Neural cell (in vitro differentiated cells): ENCODE data around the gene SLIT3. TPM values are rescaled to one million over a fixed set of nuclear protein-coding genes. Genes with fewer than 3 reads are reported as not detected.

Experiments
- H2AFZ ChIP-seq: fragments of 200-600, 300-800 bp; sonication (generic), shearing (Covaris generic); 2 replicates; pipeline ENCODE4 v1.6.0; 2014; ENCODE audit warnings: low read depth, mild to moderate bottlenecking, antibody characterized with exemption, low read length, moderate library complexity
- H3F3A ChIP-seq: fragments of 200-600 bp; shearing (Covaris generic); 2 replicates; pipeline ENCODE4 v1.6.1; 2016; ENCODE audit warnings: mild to moderate bottlenecking, moderate library complexity, mixed read lengths, antibody characterized with exemption, low read length; ENCODE audit not compliant: insufficient read depth, poor library complexity, severe bottlenecking
- H3K27ac ChIP-seq: fragments of 200-600, 300-800 bp; sonication (generic), shearing (Covaris generic); 2 replicates; pipeline ENCODE4 v1.5.1; 2014; ENCODE audit warnings: mild to moderate bottlenecking, low read length, moderate library complexity
- H3K27me3 ChIP-seq: fragments of 300-800, 200-600 bp; sonication (generic), shearing (Covaris generic); 2 replicates; pipeline ENCODE4 v1.6.0; 2014; ENCODE audit warnings: mild to moderate bottlenecking, low read depth, low read length, moderate library complexity; ENCODE audit not compliant: insufficient read depth
- H3K36me3 ChIP-seq: fragments of 300-800, 200-600 bp; sonication (generic), shearing (Covaris generic); 2 replicates; pipeline ENCODE4 v1.5.1; 2014; ENCODE audit warnings: mild to moderate bottlenecking, antibody characterized with exemption, low read length, moderate library complexity; ENCODE audit not compliant: insufficient read depth
- H3K4me2 ChIP-seq: fragments of 300-800, 200-600 bp; sonication (generic), shearing (Covaris generic); 2 replicates; pipeline ENCODE4 v1.6.0; 2014; ENCODE audit warnings: mild to moderate bottlenecking, low read length
- H3K4me3 ChIP-seq: fragments of 300-800, 200-600 bp; sonication (generic), shearing (Covaris generic); 2 replicates; pipeline ENCODE4 v1.5.1; 2014; ENCODE audit warnings: mild to moderate bottlenecking, low read length, moderate library complexity
- H3K79me2 ChIP-seq: fragments of 200-600 bp; shearing (Covaris generic); replicated peaks from 2 replicates; pipeline ENCODE4 v1.6.0; 2014; ENCODE audit warnings: mild to moderate bottlenecking, low read length, moderate library complexity; ENCODE audit not compliant: insufficient read depth
- H3K9ac ChIP-seq: fragments of 300-800, 200-600 bp; sonication (generic), shearing (Covaris generic); 2 replicates; pipeline ENCODE4 v1.6.1; 2016; ENCODE audit warnings: mild to moderate bottlenecking, low read length, mixed read lengths
- H3K9me2 ChIP-seq: fragments of 200-600 bp; shearing (Covaris generic); 2 replicates; pipeline ENCODE4 v1.6.1; 2016; ENCODE audit warnings: mild to moderate bottlenecking, low read length, mixed read lengths; ENCODE audit not compliant: insufficient read depth
- H3K9me3 ChIP-seq: fragments of 200-600, 300-800 bp; sonication (generic), shearing (Covaris generic); 2 replicates; pipeline ENCODE4 v1.6.1; 2016; ENCODE audit warnings: mild to moderate bottlenecking, mixed run types, low read length, moderate library complexity, mixed read lengths
- H4K20me1 ChIP-seq: fragments of 200-600 bp; shearing (Covaris generic); 2 replicates; pipeline ENCODE4 v1.6.1; 2016; ENCODE audit warnings: mild to moderate bottlenecking, mixed run types; ENCODE audit not compliant: insufficient read depth
- CTCF ChIP-seq: fragments of 450-650 bp; IDR thresholded peaks from 2 replicates; pipeline ENCODE4 v1.5.1; 2014; ENCODE audit warnings: antibody characterized with exemption, mild to moderate bottlenecking, moderate library complexity; ENCODE audit not compliant: poor library complexity, severe bottlenecking
- EP300 ChIP-seq: fragments of 450-650 bp; conservative IDR thresholded peaks from 2 replicates; pipeline ENCODE4 v1.6.1; 2014; ENCODE audit warnings: antibody characterized with exemption, mild to moderate bottlenecking, moderate library complexity; ENCODE audit not compliant: poor library complexity, severe bottlenecking
- EZH2 ChIP-seq: fragments of 200-600, 300-800 bp; shearing (Covaris generic), sonication (generic); IDR thresholded peaks from 2 replicates; pipeline ENCODE4 v1.6.1; 2014; ENCODE audit warnings: antibody characterized with exemption, low read length, borderline replicate concordance, mild to moderate bottlenecking; ENCODE audit not compliant: insufficient read depth, poor library complexity, severe bottlenecking
- MXI1 ChIP-seq: fragments of 450-650 bp; conservative IDR thresholded peaks from 2 replicates; pipeline ENCODE4 v1.6.1; 2014; ENCODE audit warnings: antibody characterized with exemption, mild to moderate bottlenecking; ENCODE audit not compliant: poor library complexity, severe bottlenecking
- POLR2AphosphoS5 ChIP-seq: IDR thresholded peaks from 2 replicates; pipeline ENCODE4 v1.6.1; 2012
- RAD21 ChIP-seq: fragments of 450-650 bp; conservative IDR thresholded peaks from 2 replicates; pipeline ENCODE4 v1.6.1; 2014; ENCODE audit warnings: antibody characterized with exemption, mild to moderate bottlenecking, moderate library complexity
- REST ChIP-seq: IDR thresholded peaks from 2 replicates; pipeline ENCODE4 v1.6.1; 2012; ENCODE audit warnings: borderline replicate concordance
- SMC3 ChIP-seq: fragments of 450-650 bp; conservative IDR thresholded peaks from 2 replicates; pipeline ENCODE4 v1.6.1; 2014; ENCODE audit warnings: antibody characterized with exemption, mild to moderate bottlenecking, moderate library complexity; ENCODE audit not compliant: poor library complexity
- TAF1 ChIP-seq: IDR thresholded peaks from 2 replicates; pipeline ENCODE4 v1.6.1; 2012; ENCODE audit warnings: low read depth
- polyA plus RNA-seq: library from polyadenylated mRNA; depleted of rRNA; stranded (reverse); fragments of >200 nt; gene quantifications from 2 replicates; pipeline ENCODE4 v1.2.3, GENCODE V29; 2014

Gene SLIT3
- polyA plus RNA-seq, 1 donor from 2014 or later = 1.2 TPM

GRCh38 chr5:168889039-168889438, 411.9 kb downstream of the SLIT3 start:
- H3K27ac ChIP-seq = no peak overlapping the region
- TF ChIP-seq TAF1 (no peak), POLR2AphosphoS5 (no peak), CTCF (no peak), RAD21 (no peak)
- no peaks in the 10 kb centered on the region for H3K9me2 ChIP-seq
- no peaks in the 10 kb centered on the region for H3K9me3 ChIP-seq
- H2AFZ ChIP-seq = no peak overlapping the region
- H4K20me1 ChIP-seq = no peaks in the 10 kb centered on the region
- no peaks in the 10 kb centered on the region for H3K27me3 ChIP-seq
- no peaks in the 10 kb centered on the region for H3K36me3 ChIP-seq
- H3K79me2 ChIP-seq = no peaks in the 10 kb centered on the region
- H3K4me2 ChIP-seq = no peak overlapping the region
- peaks cover 5% of the 10 kb centered on the region for H3F3A ChIP-seq
- H3K9ac ChIP-seq = no peak overlapping the region
- no peak overlapping the region for H3K4me3 ChIP-seq

- no peaks in the 10 kb centered on the region for H3K27me3 ChIP-seq
- H3K4me2 ChIP-seq = no peak overlapping the region
- no peak overlapping the region for H3K9ac ChIP-seq
- H3K79me2 ChIP-seq = no peaks in the 10 kb centered on the region
- H3K9me3 ChIP-seq = no peaks in the 10 kb centered on the region
- H3K9me2 ChIP-seq = no peaks in the 10 kb centered on the region
- peaks cover 5% of the 10 kb centered on the region for H3F3A ChIP-seq
- H3K4me3 ChIP-seq = no peak overlapping the region
- no peak overlapping the region for H2AFZ ChIP-seq
- H4K20me1 ChIP-seq = no peaks in the 10 kb centered on the region
- TF ChIP-seq RAD21 (no peak), REST (no peak), CTCF (no peak), SMC3 (no peak), TAF1 (no peak), MXI1 (no peak), POLR2AphosphoS5 (no peak), EP300 (no peak), EZH2 (no peak)
- no peak overlapping the region for H3K27ac ChIP-seq
- no peaks in the 10 kb centered on the region for H3K36me3 ChIP-seq
These were observed 413.0 kb downstream of the SLIT3 start for GRCh38 chr5:168887931-168888330.
